Ramos (cell line): ENCODE results near the gene F2RL2.
"Not testable (repeated sequence)": the region's sequence is repeated elsewhere in the genome, so short reads cannot be mapped to it uniquely, and the experiment has no call there.

Experiments used
- in situ Hi-C: fragments of 300-500 bp; cut with MboI; formaldehyde crosslinking; loops from one replicate; pipeline ENCODE4 v1.14.3; 2022; ENCODE audit warnings: low sequenced_read_pairs; ENCODE audit not compliant: unreplicated experiment

F2RL2 gene

GRCh38 chr5:76625087-76625815 is 2.0 kb upstream of the F2RL2 start:
- in situ Hi-C loops: no loop called here

GRCh38 chr5:76622076-76622475 is 1.1 kb downstream of the F2RL2 start:
- in situ Hi-C loops: no loop called here

- in situ Hi-C loops: no loop called here
Measured at GRCh38 chr5:76620166-76620565, 3.0 kb downstream of the F2RL2 start.

- in situ Hi-C loops: no loop called here
Measured at GRCh38 chr5:76617675-76618074, 5.5 kb downstream of the F2RL2 start.

- in situ Hi-C loops: no loop called here
Measured at GRCh38 chr5:76617229-76617628, 6.0 kb downstream of the F2RL2 start.

GRCh38 chr5:76616206-76616605 is 7.0 kb downstream of the F2RL2 start:
- in situ Hi-C loops: no loop called here

GRCh38 chr5:76615759-76616158 is 7.4 kb downstream of the F2RL2 start:
- in situ Hi-C loops: no loop called here

GRCh38 chr5:76612942-76613341 is 10.3 kb downstream of the F2RL2 start:
- in situ Hi-C loops: no loop called here

GRCh38 chr5:76610196-76610595 is 13.0 kb downstream of the F2RL2 start:
- in situ Hi-C loops: no loop called here

- in situ Hi-C loops: no loop called here
Measured at GRCh38 chr5:76608833-76609232, 14.4 kb downstream of the F2RL2 start.

GRCh38 chr5:76607353-76607871 is 15.8 kb downstream of the F2RL2 start:
- in situ Hi-C loops: no loop called here

GRCh38 chr5:76606701-76607100 is 16.5 kb downstream of the F2RL2 start:
- in situ Hi-C loops: no loop called here

GRCh38 chr5:76604838-76605237 is 18.4 kb downstream of the F2RL2 start:
- in situ Hi-C loops: no loop called here

GRCh38 chr5:76603991-76604390 is 19.2 kb downstream of the F2RL2 start:
- in situ Hi-C loops: not testable (repeated sequence)

GRCh38 chr5:76602094-76602726 is 21.0 kb downstream of the F2RL2 start:
- in situ Hi-C loops: no loop called here

GRCh38 chr5:76601470-76601869 is 21.7 kb downstream of the F2RL2 start:
- in situ Hi-C loops: no loop called here

GRCh38 chr5:76600716-76601115 is 22.5 kb downstream of the F2RL2 start:
- in situ Hi-C loops: no loop called here

GRCh38 chr5:76598531-76598930 is 24.7 kb downstream of the F2RL2 start:
- in situ Hi-C loops: loop anchor here (10.0 kb wide), 1 partner anchor 176 kb away; no protein-coding TSS in a partner anchor

GRCh38 chr5:76595755-76596481 is 27.3 kb downstream of the F2RL2 start:
- in situ Hi-C loops: loop anchor here (10.0 kb wide), 1 partner anchor 179 kb away; no protein-coding TSS in a partner anchor

GRCh38 chr5:76594107-76594506 is 29.1 kb downstream of the F2RL2 start:
- in situ Hi-C loops: loop anchor here (10.0 kb wide), 1 partner anchor 181 kb away; no protein-coding TSS in a partner anchor

- in situ Hi-C loops: loop anchor here (10.0 kb wide), 1 partner anchor 182 kb away; no protein-coding TSS in a partner anchor
Measured at GRCh38 chr5:76592692-76593091, 30.5 kb downstream of the F2RL2 start.
